Thyroid gland (tissue), 4 donors: ENCODE data around the gene IFNAR1.

ENCODE experiments used
- CTCF ChIP-seq, 6 experiments: fragments of 200-600 bp in 3 of 6; fragments of 450-650 bp in 3 of 6; sonication (generic) in 3 of 6; IDR thresholded peaks; one replicate each; pipeline ENCODE4 v1.5.1; 2016 to 2019; ENCODE audit warnings: antibody characterized with exemption in 6 of 6, mild to moderate bottlenecking in 2 of 6, inconsistent platforms in 1 of 6, moderate library complexity in 1 of 6
- POLR2A ChIP-seq, 2 donors: fragments of 450-650 bp; IDR thresholded peaks; one replicate each; pipeline ENCODE4 v1.6.1; 2017; ENCODE audit warnings: antibody characterized with exemption in 2 of 2, mild to moderate bottlenecking in 2 of 2, moderate library complexity in 1 of 2

- no peak for TF ChIP-seq CTCF (IDR thresholded peaks at IDR 0.05)
- no peak for TF ChIP-seq POLR2A (IDR thresholded peaks at IDR 0.05)
Observed at GRCh38 chr21:33339135-33339534, 14.4 kb downstream of the IFNAR1 start.
